Esophagus (tissue), 2 donors: Measurements from ENCODE around the gene PTPRJ. TPM values are rescaled to one million over a fixed set of nuclear protein-coding genes. Genes with fewer than 3 reads are reported as not detected.
A peak's percentile ranks its signal among the peaks of the same experiment; 100 is the strongest.
"Not testable (repeated sequence)": the region's sequence is repeated elsewhere in the genome, so short reads cannot be mapped to it uniquely, and the experiment has no call there.

Experiments
- H3K27ac ChIP-seq, 2 donors: one replicate each; pipeline ENCODE4 v1.5.1; 2013; ENCODE audit warnings: low read depth in 2 of 2, mild to moderate bottlenecking in 2 of 2, inconsistent platforms in 1 of 2, low read length in 1 of 2, moderate library complexity in 1 of 2
- H3K27me3 ChIP-seq, 2 donors: one replicate each; pipeline ENCODE4 v1.6.1; 2013; ENCODE audit warnings: low read length in 2 of 2, control low read depth in 1 of 2, mild to moderate bottlenecking in 1 of 2; ENCODE audit not compliant: insufficient read depth in 2 of 2, control insufficient read depth in 1 of 2
- H3K36me3 ChIP-seq, 2 donors: one replicate each; pipeline ENCODE4 v1.6.1; 2013; ENCODE audit warnings: low read length in 1 of 2; ENCODE audit not compliant: control insufficient read depth in 2 of 2, insufficient read depth in 2 of 2
- H3K4me1 ChIP-seq, 2 donors: one replicate each; pipeline ENCODE4 v1.6.1; 2013; ENCODE audit warnings: low read length in 1 of 2; ENCODE audit not compliant: control insufficient read depth in 2 of 2, insufficient read depth in 2 of 2
- H3K4me3 ChIP-seq, 2 donors: one replicate each; pipeline ENCODE4 v1.5.1; 2013; ENCODE audit warnings: low read length in 2 of 2, mild to moderate bottlenecking in 2 of 2, low read depth in 1 of 2, moderate library complexity in 1 of 2
- H3K9me3 ChIP-seq, 2 donors: one replicate each; pipeline ENCODE4 v1.6.1; 2013; ENCODE audit warnings: mild to moderate bottlenecking in 2 of 2, low read depth in 1 of 2, low read length in 1 of 2, moderate library complexity in 1 of 2; ENCODE audit not compliant: control insufficient read depth in 2 of 2, insufficient read depth in 1 of 2
- WGBS, 2 donors: extraction: QIAGEN DNeasy Blood & Tissue Kit; methylation state at CpG; one replicate each; pipeline ENCODE4 v1.1.7; 2013; 5-methylcytosine and 5-hydroxymethylcytosine counted together
- polyA plus RNA-seq, 2 donors: library from polyadenylated mRNA; stranded (reverse); fragments of 200-250 nt; gene quantifications; one replicate each; pipeline ENCODE4 v1.2.3, GENCODE V29; 2013
- donor health status: healthy with polysubstance abuse.
- donor health status: Bipolar disorder and iron deficiency.

PTPRJ gene
- polyA plus RNA-seq, 2 donors = 0.47 to 0.55 TPM

DNA sequence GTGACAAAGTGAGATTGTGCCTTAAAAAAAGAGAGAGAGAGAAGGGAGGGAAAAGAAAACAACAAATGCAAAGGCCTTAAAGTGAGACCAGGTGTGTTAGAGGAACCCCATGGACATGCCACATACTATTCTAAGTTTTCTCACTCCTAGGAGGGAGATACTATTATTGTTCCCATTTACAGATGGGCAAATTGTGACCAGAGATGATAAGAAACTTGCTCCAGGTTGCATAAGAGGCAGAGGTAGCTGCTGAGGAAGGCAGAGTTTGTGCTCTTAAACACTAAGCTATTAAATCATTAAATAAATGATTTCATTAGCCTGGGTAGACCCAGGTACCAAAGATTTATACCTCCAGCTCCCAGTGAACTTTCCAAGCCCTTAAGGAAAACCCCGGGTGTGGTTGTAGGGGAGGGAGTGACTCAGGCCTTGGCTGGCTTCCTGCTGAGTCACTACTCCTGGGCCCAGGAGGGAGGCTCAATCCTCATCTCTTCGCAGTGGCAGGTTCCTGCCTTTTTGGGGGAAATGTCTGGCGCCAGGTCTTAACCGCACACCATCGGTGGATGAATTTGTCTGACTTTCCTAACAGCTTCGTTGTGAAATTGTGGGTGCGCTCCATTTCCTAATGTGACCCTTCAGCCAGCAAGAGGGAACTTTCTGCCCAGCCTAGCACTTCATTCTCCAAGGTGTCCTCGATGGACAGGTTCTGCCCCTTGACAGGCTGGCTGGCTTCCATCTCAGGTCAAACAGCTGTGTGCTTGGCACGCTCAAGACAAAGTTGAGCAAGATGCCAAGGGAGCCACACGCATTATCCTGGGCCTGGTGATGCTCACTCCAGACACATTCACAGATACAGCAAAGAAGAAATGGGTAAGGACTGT, 33.4 kb upstream of the PTPRJ start:
- Histone ChIP-seq H3K27me3 (no peaks in the 10 kb centered on the region), H3K4me1 (peaks cover 0 to 2% of the 10 kb centered on the region in 2 donors), H3K27ac (peak overlapping the region; percentile 23 to 66), H3K36me3 (no peaks in the 10 kb centered on the region), H3K9me3 (no peaks in the 10 kb centered on the region), H3K4me3 (no peak overlapping the region)
- 28 to 42% methylated on average over 10 of the region's 10 CpGs for WGBS, 2 donors

- Histone ChIP-seq H3K4me3 (no peak overlapping the region), H3K27me3 (no peaks in the 10 kb centered on the region), H3K4me1 (peaks cover 0 to 2% of the 10 kb centered on the region in 2 donors), H3K27ac (no peak overlapping the region), H3K36me3 (no peaks in the 10 kb centered on the region), H3K9me3 (no peaks in the 10 kb centered on the region)
- WGBS, 2 donors = 68 to 78% methylated on average over 3 of the region's 3 CpGs
These were observed 32.2 kb upstream of the PTPRJ start for GRCh38 chr11:47948137-47948536.

- H3K4me1 ChIP-seq, H3K27ac ChIP-seq, H3K36me3 ChIP-seq, H3K27me3 ChIP-seq, H3K4me3 ChIP-seq, H3K9me3 ChIP-seq: not testable (repeated sequence)
- WGBS, 2 donors = 75% methylated on average over 9 of the region's 9 CpGs
These were observed 31.2 kb upstream of the PTPRJ start for GRCh38 chr11:47949001-47949675.

DNA sequence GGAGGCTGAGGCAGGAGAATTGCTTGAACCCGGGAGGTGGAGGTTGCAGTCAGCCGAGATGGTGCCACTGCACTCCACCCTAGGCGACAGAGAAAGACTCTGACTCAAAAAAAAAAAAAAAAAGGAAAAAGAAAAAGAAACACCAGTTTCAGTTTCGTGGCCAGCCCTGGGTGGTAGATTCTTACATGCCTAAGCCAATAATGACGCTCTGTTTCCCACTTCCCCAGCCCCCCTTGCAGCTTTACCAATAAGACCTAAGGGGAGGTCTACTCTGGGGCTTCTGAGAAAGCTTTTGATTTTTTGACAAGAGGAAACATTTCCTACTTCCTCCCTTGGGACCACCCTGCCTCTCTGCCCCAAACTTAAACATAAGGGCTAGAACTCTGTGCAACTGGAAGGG, 30.0 kb upstream of the PTPRJ start:
- H3K4me3 ChIP-seq = no peak overlapping the region
- H3K27ac ChIP-seq = no peak overlapping the region
- peaks cover 0 to 2% of the 10 kb centered on the region in 2 donors for H3K4me1 ChIP-seq
- no peaks in the 10 kb centered on the region for H3K27me3 ChIP-seq
- no peaks in the 10 kb centered on the region for H3K9me3 ChIP-seq
- WGBS, 2 donors = 53 to 69% methylated on average over 5 of the region's 5 CpGs
- H3K36me3 ChIP-seq = no peaks in the 10 kb centered on the region

DNA sequence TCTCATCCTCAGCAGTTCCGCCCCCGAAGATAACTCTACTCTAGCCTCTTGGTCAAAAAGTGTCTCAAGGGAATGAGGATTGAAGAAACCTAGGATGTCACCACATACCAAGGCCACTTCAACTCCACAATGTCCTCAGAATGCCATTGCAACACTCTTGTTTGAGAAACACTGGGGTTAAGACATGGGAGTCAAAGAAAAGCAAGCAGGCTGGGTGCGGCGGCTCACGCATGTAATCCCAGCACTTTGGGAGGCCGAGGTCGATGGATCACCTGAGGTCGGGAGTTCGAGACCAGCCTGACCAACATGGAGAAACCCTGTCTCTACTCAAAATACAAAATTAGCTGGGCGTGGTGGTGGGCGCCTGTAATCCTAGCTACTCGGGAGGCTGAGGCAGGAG, 28.9 kb upstream of the PTPRJ start:
- H3K9me3 ChIP-seq, H3K4me3 ChIP-seq, H3K36me3 ChIP-seq, H3K4me1 ChIP-seq, H3K27me3 ChIP-seq, H3K27ac ChIP-seq: not testable (repeated sequence)
- 94 to 95% methylated on average over 12 of the region's 12 CpGs for WGBS, 2 donors

- Histone ChIP-seq H3K27me3 (no peaks in the 10 kb centered on the region), H3K9me3 (no peaks in the 10 kb centered on the region), H3K4me1 (no peaks in the 10 kb centered on the region), H3K27ac (no peak overlapping the region), H3K4me3 (no peak overlapping the region), H3K36me3 (no peaks in the 10 kb centered on the region)
- WGBS, 2 donors = 86 to 91% methylated on average over 4 of the region's 4 CpGs
These were observed 25.2 kb upstream of the PTPRJ start for GRCh38 chr11:47955061-47955755.

- Histone ChIP-seq H3K27ac (no peak overlapping the region), H3K27me3 (no peaks in the 10 kb centered on the region), H3K4me3 (no peak overlapping the region), H3K4me1 (no peaks in the 10 kb centered on the region), H3K36me3 (no peaks in the 10 kb centered on the region), H3K9me3 (no peaks in the 10 kb centered on the region)
- WGBS, 2 donors = 98% methylated on average over 6 of the region's 6 CpGs
These were observed 20.3 kb upstream of the PTPRJ start for GRCh38 chr11:47960015-47960414.

DNA sequence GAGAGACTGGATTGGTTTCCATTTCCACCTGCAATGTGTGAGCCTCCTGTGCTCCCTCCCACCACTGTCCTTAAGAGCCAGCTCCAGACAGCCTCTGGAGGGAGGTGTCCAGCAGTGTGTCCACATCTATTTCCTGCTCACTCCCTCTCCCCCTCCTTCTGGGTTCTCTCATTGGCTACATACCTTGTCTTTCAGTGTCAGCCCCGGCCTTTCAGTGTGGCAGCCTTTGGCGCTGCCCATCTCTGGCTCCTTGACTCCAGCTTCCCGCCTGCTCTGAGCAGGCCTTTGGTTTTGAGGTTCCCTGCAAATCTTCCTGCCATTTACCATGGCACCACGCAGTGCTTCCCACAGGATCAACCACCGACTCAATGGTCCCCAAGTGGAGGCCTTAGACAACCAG, 19.0 kb upstream of the PTPRJ start:
- Histone ChIP-seq H3K4me1 (no peaks in the 10 kb centered on the region), H3K27ac (no peak overlapping the region)
- WGBS, 2 donors = 95 to 99% methylated on average over 5 of the region's 5 CpGs

DNA sequence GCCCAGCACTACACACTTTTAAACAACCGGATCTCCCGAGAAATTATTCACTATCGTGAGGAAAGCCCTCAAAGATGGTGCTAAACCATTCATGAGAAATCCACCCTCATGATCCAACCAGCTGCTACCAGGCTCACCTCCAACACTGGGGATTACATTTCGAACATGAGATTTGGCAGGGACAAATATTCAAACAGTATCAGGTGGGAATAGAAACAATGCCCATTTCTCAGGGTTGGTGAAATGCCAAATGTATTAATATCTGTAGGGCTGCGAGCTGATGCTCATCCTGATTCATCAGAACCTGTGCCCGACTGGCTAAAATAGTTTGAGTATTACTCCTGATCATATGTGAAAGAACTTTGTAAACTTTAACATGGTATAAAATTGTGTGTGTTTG, 15.8 kb upstream of the PTPRJ start:
- H3K9me3 ChIP-seq = no peaks in the 10 kb centered on the region
- no peaks in the 10 kb centered on the region for H3K4me1 ChIP-seq
- H3K27ac ChIP-seq = no peak overlapping the region
- H3K4me3 ChIP-seq = no peak overlapping the region
- no peaks in the 10 kb centered on the region for H3K36me3 ChIP-seq
- no peaks in the 10 kb centered on the region for H3K27me3 ChIP-seq
- WGBS, 2 donors = 65 to 66% methylated on average over 6 of the region's 6 CpGs

More for the DNA sequence above, 19.0 kb upstream of the PTPRJ start:
- Histone ChIP-seq H3K36me3 (no peaks in the 10 kb centered on the region), H3K4me3 (no peak overlapping the region), H3K27me3 (no peaks in the 10 kb centered on the region), H3K9me3 (no peaks in the 10 kb centered on the region)
